Kidney (tissue), 14 donors: ENCODE data around the gene ENTPD7. TPM values are rescaled to one million over a fixed set of nuclear protein-coding genes. Genes with fewer than 3 reads are reported as not detected.

Experiments
- DNase-seq, 5 donors: peaks; one replicate each; pipeline ENCODE4 v3.0.0-alpha.2; 2013 to 2020
- FAIRE-seq: peaks from 2 replicates; lab custom pipeline; 2012; peaks lifted over from hg19 to GRCh38; lab: Jason Lieb, UNC
- H3K27ac ChIP-seq, 2 donors: one replicate each; pipeline ENCODE4 v1.7.0; 2013; ENCODE audit warnings: low read depth in 2 of 2, low read length in 2 of 2, inconsistent platforms in 1 of 2
- H3K27me3 ChIP-seq: one replicate; pipeline ENCODE4 v1.7.1; 2013; ENCODE audit warnings: low read length, inconsistent platforms; ENCODE audit not compliant: control insufficient read depth, insufficient read depth
- H3K36me3 ChIP-seq, 3 donors: one replicate each; pipeline versions ENCODE4 v1.7.0 to v1.7.1; 2013; ENCODE audit warnings: low read length in 3 of 3, control low read depth in 1 of 3, inconsistent platforms in 1 of 3; ENCODE audit not compliant: insufficient read depth in 3 of 3, control insufficient read depth in 2 of 3
- H3K4me1 ChIP-seq, 3 donors: one replicate each; pipeline versions ENCODE4 v1.7.0 to v1.7.1; 2013; ENCODE audit warnings: low read length in 3 of 3, inconsistent platforms in 1 of 3, low read depth in 1 of 3; ENCODE audit not compliant: control insufficient read depth in 2 of 3, insufficient read depth in 2 of 3
- H3K4me3 ChIP-seq, 3 donors: one replicate each; pipeline versions ENCODE4 v1.7.0 to v1.8.1; 2013; ENCODE audit warnings: low read length in 3 of 3, control low read depth in 1 of 3, inconsistent platforms in 1 of 3
- H3K9ac ChIP-seq, 3 donors: one replicate each; pipeline versions ENCODE4 v1.7.0 to v1.7.1; 2013; ENCODE audit warnings: low read length in 3 of 3, control low read depth in 1 of 3, inconsistent platforms in 1 of 3
- H3K9me3 ChIP-seq, 3 donors: one replicate each; pipeline versions ENCODE4 v1.7.0 to v1.7.1; 2013; ENCODE audit warnings: low read length in 3 of 3, control low read depth in 1 of 3, inconsistent platforms in 1 of 3; ENCODE audit not compliant: control insufficient read depth in 2 of 3, insufficient read depth in 1 of 3
- intact Hi-C: fragments of 100-400 bp; cut with DNase I; formaldehyde crosslinking; loops from one replicate; pipeline ENCODE4 v1.11.1; 2022
- polyA plus RNA-seq: library from polyadenylated mRNA; stranded (reverse); fragments of 350-450 nt; fragmentation: Illumina TruSeq; extraction: RNeasy Lipid Tissue Mini Kit (QIAGEN cat#74804); gene quantifications from one replicate; pipeline ENCODE4 v1.2.3, GENCODE V29; 2014; ENCODE audit warnings: low read depth, low replicate concordance; ENCODE audit not compliant: insufficient read depth
- total RNA-seq: library from RNA; stranded (reverse); fragmentation: NEBNext Ultra II Directional; extraction: Animal tissue kit (Norgen Biotek cat#: 25700); gene quantifications from one replicate; pipeline ENCODE4 v1.2.1, GENCODE V29; 2021
- TF ChIP-seq, protein P1 (sequence below): IDR thresholded peaks from 3 replicates; pipeline ENCODE4 v1.5.1; 2012; ENCODE audit warnings: mild to moderate bottlenecking, moderate library complexity, borderline replicate concordance; ENCODE audit not compliant: insufficient read depth; ENCODE audit errors: extremely low read depth
- donor health status: control.
- donor health status: control.
- donor health status: control.
- donor health status: control.
- donor health status: control.
- donor health status: DM: yes; HTN: yes; CAD: no.
- donor health status: Normal renal cell carcinoma (clear cell type).

The ENTPD7 gene
- total and polyA plus RNA-seq, 2 donors from 2014 or later, result 1.4 to 16.1 TPM

DNA sequence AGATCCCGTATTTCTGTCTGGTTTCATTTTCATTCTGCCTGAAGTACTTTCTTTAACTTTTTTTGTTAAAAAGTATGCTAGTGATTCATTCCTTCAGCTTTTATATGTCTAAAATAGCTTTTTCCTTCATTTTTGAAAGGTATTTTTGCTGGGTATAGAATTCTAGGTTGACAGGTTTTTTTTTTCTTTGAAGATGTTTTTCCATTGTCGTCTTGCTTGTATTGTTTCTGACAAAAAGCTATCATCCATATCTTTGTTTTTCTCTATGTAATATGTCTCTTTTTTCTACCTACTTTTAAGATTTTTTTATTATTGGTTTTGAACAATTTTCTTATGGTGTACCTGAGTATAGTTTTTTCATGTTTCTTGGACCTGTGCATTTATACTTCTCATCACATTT lies 81.0 kb downstream of the ENTPD7 start:
- peaks cover 0 to 6% (median 3%) of the 10 kb centered on the region in 3 donors for H3K9me3 ChIP-seq
- peaks cover 13 to 39% (median 18%) of the 10 kb centered on the region in 3 donors for H3K36me3 ChIP-seq
- FAIRE-seq (peak; percentile 25), DNase-seq (no peak)
- H3K27ac ChIP-seq, result no peak overlapping the region
- TF ChIP-seq, protein P1, sequence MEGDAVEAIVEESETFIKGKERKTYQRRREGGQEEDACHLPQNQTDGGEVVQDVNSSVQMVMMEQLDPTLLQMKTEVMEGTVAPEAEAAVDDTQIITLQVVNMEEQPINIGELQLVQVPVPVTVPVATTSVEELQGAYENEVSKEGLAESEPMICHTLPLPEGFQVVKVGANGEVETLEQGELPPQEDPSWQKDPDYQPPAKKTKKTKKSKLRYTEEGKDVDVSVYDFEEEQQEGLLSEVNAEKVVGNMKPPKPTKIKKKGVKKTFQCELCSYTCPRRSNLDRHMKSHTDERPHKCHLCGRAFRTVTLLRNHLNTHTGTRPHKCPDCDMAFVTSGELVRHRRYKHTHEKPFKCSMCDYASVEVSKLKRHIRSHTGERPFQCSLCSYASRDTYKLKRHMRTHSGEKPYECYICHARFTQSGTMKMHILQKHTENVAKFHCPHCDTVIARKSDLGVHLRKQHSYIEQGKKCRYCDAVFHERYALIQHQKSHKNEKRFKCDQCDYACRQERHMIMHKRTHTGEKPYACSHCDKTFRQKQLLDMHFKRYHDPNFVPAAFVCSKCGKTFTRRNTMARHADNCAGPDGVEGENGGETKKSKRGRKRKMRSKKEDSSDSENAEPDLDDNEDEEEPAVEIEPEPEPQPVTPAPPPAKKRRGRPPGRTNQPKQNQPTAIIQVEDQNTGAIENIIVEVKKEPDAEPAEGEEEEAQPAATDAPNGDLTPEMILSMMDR, result no peak
- no peak overlapping the region for H3K9ac ChIP-seq
- H3K27me3 ChIP-seq, result no peaks in the 10 kb centered on the region
- no peak overlapping the region for H3K4me3 ChIP-seq
- H3K4me1 ChIP-seq, result no peaks in the 10 kb centered on the region
- intact Hi-C loops, result no loop called here

- Histone ChIP-seq H3K4me1 (no peaks in the 10 kb centered on the region), H3K27me3 (no peaks in the 10 kb centered on the region), H3K27ac (no peak overlapping the region), H3K9me3 (peaks cover 0 to 6% (median 3%) of the 10 kb centered on the region in 3 donors), H3K36me3 (peaks cover 13 to 45% (median 18%) of the 10 kb centered on the region in 3 donors), H3K9ac (no peak overlapping the region), H3K4me3 (no peak overlapping the region)
- DNase-seq (no peak), FAIRE-seq (no peak)
- intact Hi-C loops, result no loop called here
- TF ChIP-seq, protein P1, result no peak
These were observed 81.7 kb downstream of the ENTPD7 start for GRCh38 chr10:99740933-99741559.

DNA sequence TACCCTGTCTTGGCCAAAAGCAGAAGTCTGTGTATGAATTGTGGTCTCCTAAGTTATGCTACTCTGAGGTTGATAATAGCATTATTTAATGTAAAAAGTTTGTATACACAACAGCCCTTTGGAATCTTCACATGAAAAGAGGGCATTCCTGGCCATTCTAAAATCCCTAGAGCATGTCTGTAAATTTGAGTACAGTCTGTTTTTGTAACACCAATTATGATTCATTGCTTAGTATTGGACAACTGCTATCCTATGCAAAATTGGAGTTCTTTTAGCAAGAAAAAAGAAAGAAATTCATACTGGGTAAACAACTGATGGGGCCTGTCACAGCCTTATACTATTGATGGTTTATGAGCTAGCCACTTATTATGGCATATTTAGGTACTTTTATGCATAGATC lies 82.9 kb downstream of the ENTPD7 start:
- Histone ChIP-seq H3K4me1 (no peaks in the 10 kb centered on the region), H3K9ac (no peak overlapping the region), H3K27me3 (no peaks in the 10 kb centered on the region), H3K4me3 (no peak overlapping the region), H3K27ac (no peak overlapping the region), H3K9me3 (peaks cover 0 to 6% (median 3%) of the 10 kb centered on the region in 3 donors), H3K36me3 (peaks cover 16 to 50% (median 23%) of the 10 kb centered on the region in 3 donors)
- TF ChIP-seq, protein P1, result no peak
- DNase-seq (no peak), FAIRE-seq (no peak)
- intact Hi-C loops, result no loop called here
